HepG2 (cell line): ENCODE measurements around the gene CDK5RAP2. TPM values are rescaled to one million over a fixed set of nuclear protein-coding genes. Genes with fewer than 3 reads are reported as not detected.
A peak's percentile ranks its signal among the peaks of the same experiment; 100 is the strongest.

ENCODE experiments used
- FOXC1 ChIP-seq: sonication (generic); formaldehyde crosslinking; IDR thresholded peaks from 2 replicates; pipeline ENCODE4 v1.8.0; 2022; ENCODE audit warnings: mild to moderate bottlenecking, missing genetic modification reagents, borderline replicate concordance
- JARID2 ChIP-seq: sonication (generic); formaldehyde crosslinking; IDR thresholded peaks from 2 replicates; pipeline ENCODE4 v1.8.1; 2023; ENCODE audit warnings: missing genetic modification reagents, inconsistent platforms; ENCODE audit not compliant: insufficient replicate concordance
- PRDM15 ChIP-seq: sonication (generic); formaldehyde crosslinking; IDR thresholded peaks from 2 replicates; pipeline ENCODE4 v1.4.0; 2020; ENCODE audit warnings: missing genetic modification reagents
- TEAD3 ChIP-seq: optimal IDR thresholded peaks from 2 replicates; pipeline ENCODE3; 2016; ENCODE audit warnings: borderline replicate concordance
- TFDP2 ChIP-seq: sonication (generic); formaldehyde crosslinking; IDR thresholded peaks from 2 replicates; pipeline ENCODE4 v1.4.0; 2020; ENCODE audit warnings: missing genetic modification reagents
- ZNF251 ChIP-seq: sonication (generic); formaldehyde crosslinking; IDR thresholded peaks from 2 replicates; pipeline ENCODE4 v1.9.0; 2021; ENCODE audit warnings: mild to moderate bottlenecking, missing genetic modification reagents
- ZNF552 ChIP-seq: sonication (generic); formaldehyde crosslinking; IDR thresholded peaks from 2 replicates; pipeline ENCODE4 v1.9.0; 2022; ENCODE audit warnings: missing genetic modification reagents, mild to moderate bottlenecking, borderline replicate concordance
- ZNF563 ChIP-seq: sonication (generic); formaldehyde crosslinking; IDR thresholded peaks from 2 replicates; pipeline ENCODE4 v1.8.0; 2022; ENCODE audit warnings: mild to moderate bottlenecking, moderate library complexity, missing genetic modification reagents
- ZNF687 ChIP-seq: sonication (generic); formaldehyde crosslinking; IDR thresholded peaks from 2 replicates; pipeline ENCODE4 v1.5.1; 2020; ENCODE audit warnings: mild to moderate bottlenecking, missing genetic modification reagents, moderate library complexity
- ZNF737 ChIP-seq: sonication (generic); formaldehyde crosslinking; IDR thresholded peaks from 2 replicates; pipeline ENCODE4 v1.5.0; 2020; ENCODE audit warnings: missing genetic modification reagents, mild to moderate bottlenecking, borderline replicate concordance
- ZNF75D ChIP-seq: sonication (generic); formaldehyde crosslinking; IDR thresholded peaks from 2 replicates; pipeline ENCODE4 v1.8.1; 2023; ENCODE audit warnings: missing genetic modification reagents, mild to moderate bottlenecking, borderline replicate concordance
- ZZZ3 ChIP-seq: sonication (generic); formaldehyde crosslinking; IDR thresholded peaks from 2 replicates; pipeline ENCODE4 v1.4.0; 2020; ENCODE audit warnings: missing genetic modification reagents, mild to moderate bottlenecking, borderline replicate concordance
- polyA plus RNA-seq, 8 experiments: library from polyadenylated mRNA; depleted of rRNA in 3 of 8; stranded (reverse) in 7 of 8; unstranded in 1 of 8; fragments of >200 nt; fragmentation: Illumina TruSeq in 4 of 8; extraction: Trizol in 4 of 8; gene quantifications; 2 replicates each; pipeline versions ENCODE4 v1.2.1 to v1.2.3, GENCODE V29; 2011 to 2016; ENCODE audit warnings: low read depth in 4 of 8, missing spikeins in 1 of 8, mixed read lengths in 1 of 8; ENCODE audit not compliant: insufficient read depth in 1 of 8
- total RNA-seq, 5 experiments: library from RNA; depleted of rRNA; stranded (reverse); fragments of >200 nt; fragmentation: Illumina TruSeq; extraction: Trizol; gene quantifications; 2 replicates each; pipeline ENCODE4 v1.2.3, GENCODE V29; 2016; ENCODE audit warnings: low read depth in 1 of 5
- TF ChIP-seq, protein P1 (sequence below): sonication (generic); formaldehyde crosslinking; IDR thresholded peaks from 2 replicates; pipeline ENCODE4 v1.4.0; 2020; ENCODE audit warnings: missing genetic modification reagents

Gene CDK5RAP2
- total and polyA plus RNA-seq, 2 of the 13 experiments (the other 11 are each of a cell fraction or from before 2014, with no cell fraction given) = 31.8 to 42.2 TPM

GRCh38 chr9:120348951-120349429 lies 231.0 kb downstream of the CDK5RAP2 start (continued):
- TF ChIP-seq TFDP2 (CRISPR knock-in tag) (no peak), ZNF687 (peak; percentile 28; the same call in 1 of the 2 replicates), PRDM15 (CRISPR knock-in tag) (no peak), ZZZ3 (CRISPR knock-in tag) (no peak), TEAD3 (CRISPR knock-in tag) (no peak), ZNF737 (CRISPR knock-in tag) (no peak), FOXC1 (CRISPR knock-in tag) (no peak), ZNF251 (CRISPR knock-in tag) (no peak), ZNF552 (CRISPR knock-in tag) (no peak), ZNF75D (CRISPR knock-in tag) (no peak), ZNF563 (CRISPR knock-in tag) (no peak), JARID2 (no peak)
- TF ChIP-seq, protein P1, sequence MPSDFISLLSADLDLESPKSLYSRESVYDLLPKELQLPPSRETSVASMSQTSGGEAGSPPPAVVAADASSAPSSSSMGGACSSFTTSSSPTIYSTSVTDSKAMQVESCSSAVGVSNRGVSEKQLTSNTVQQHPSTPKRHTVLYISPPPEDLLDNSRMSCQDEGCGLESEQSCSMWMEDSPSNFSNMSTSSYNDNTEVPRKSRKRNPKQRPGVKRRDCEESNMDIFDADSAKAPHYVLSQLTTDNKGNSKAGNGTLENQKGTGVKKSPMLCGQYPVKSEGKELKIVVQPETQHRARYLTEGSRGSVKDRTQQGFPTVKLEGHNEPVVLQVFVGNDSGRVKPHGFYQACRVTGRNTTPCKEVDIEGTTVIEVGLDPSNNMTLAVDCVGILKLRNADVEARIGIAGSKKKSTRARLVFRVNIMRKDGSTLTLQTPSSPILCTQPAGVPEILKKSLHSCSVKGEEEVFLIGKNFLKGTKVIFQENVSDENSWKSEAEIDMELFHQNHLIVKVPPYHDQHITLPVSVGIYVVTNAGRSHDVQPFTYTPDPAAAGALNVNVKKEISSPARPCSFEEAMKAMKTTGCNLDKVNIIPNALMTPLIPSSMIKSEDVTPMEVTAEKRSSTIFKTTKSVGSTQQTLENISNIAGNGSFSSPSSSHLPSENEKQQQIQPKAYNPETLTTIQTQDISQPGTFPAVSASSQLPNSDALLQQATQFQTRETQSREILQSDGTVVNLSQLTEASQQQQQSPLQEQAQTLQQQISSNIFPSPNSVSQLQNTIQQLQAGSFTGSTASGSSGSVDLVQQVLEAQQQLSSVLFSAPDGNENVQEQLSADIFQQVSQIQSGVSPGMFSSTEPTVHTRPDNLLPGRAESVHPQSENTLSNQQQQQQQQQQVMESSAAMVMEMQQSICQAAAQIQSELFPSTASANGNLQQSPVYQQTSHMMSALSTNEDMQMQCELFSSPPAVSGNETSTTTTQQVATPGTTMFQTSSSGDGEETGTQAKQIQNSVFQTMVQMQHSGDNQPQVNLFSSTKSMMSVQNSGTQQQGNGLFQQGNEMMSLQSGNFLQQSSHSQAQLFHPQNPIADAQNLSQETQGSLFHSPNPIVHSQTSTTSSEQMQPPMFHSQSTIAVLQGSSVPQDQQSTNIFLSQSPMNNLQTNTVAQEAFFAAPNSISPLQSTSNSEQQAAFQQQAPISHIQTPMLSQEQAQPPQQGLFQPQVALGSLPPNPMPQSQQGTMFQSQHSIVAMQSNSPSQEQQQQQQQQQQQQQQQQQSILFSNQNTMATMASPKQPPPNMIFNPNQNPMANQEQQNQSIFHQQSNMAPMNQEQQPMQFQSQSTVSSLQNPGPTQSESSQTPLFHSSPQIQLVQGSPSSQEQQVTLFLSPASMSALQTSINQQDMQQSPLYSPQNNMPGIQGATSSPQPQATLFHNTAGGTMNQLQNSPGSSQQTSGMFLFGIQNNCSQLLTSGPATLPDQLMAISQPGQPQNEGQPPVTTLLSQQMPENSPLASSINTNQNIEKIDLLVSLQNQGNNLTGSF (CRISPR knock-in tag) = no peak
